ENCODE data around the gene AFF4.
"Not testable (repeated sequence)": the region's sequence is repeated elsewhere in the genome, so short reads cannot be mapped to it uniquely, and the experiment has no call there.

Gene AFF4

GRCh38 chr5:132951897-132952296 lies 11.5 kb downstream of the AFF4 start:
- no peak for DNase-seq

- DNase-seq = no peak
These were observed 14.3 kb downstream of the AFF4 start for GRCh38 chr5:132949136-132949535.

- DNase-seq = no peak
These were observed 15.8 kb downstream of the AFF4 start for GRCh38 chr5:132947671-132948070.

- not testable (repeated sequence) for DNase-seq
These were observed 18.1 kb downstream of the AFF4 start for GRCh38 chr5:132945315-132945714.

GRCh38 chr5:132943362-132944022 lies 19.9 kb downstream of the AFF4 start:
- DNase-seq = no peak

- DNase-seq = no peak
These were observed 22.1 kb downstream of the AFF4 start for GRCh38 chr5:132941331-132941730.

GRCh38 chr5:132928062-132928407 lies 35.4 kb downstream of the AFF4 start:
- no peak for DNase-seq

- DNase-seq = no peak
These were observed 35.9 kb downstream of the AFF4 start for GRCh38 chr5:132927355-132928061.

GRCh38 chr5:132926437-132926836 lies 37.0 kb downstream of the AFF4 start:
- DNase-seq = no peak

- DNase-seq = no peak
These were observed 47.3 kb downstream of the AFF4 start for GRCh38 chr5:132916086-132916485.

GRCh38 chr5:132915681-132916080 lies 47.8 kb downstream of the AFF4 start:
- no peak for DNase-seq

GRCh38 chr5:132909702-132910101 lies 53.7 kb downstream of the AFF4 start:
- DNase-seq = no peak

- no peak for DNase-seq
These were observed 56.3 kb downstream of the AFF4 start for GRCh38 chr5:132907161-132907560.

- no peak for DNase-seq
These were observed 57.5 kb downstream of the AFF4 start for GRCh38 chr5:132905938-132906337.

- DNase-seq = no peak
These were observed 61.7 kb downstream of the AFF4 start for GRCh38 chr5:132901730-132902129.

GRCh38 chr5:132901036-132901435 lies 62.4 kb downstream of the AFF4 start:
- DNase-seq = no peak

GRCh38 chr5:132898094-132898493 lies 65.3 kb downstream of the AFF4 start:
- no peak for DNase-seq

GRCh38 chr5:132896685-132897084 lies 66.7 kb downstream of the AFF4 start:
- DNase-seq = no peak

- DNase-seq = no peak
These were observed 67.6 kb downstream of the AFF4 start for GRCh38 chr5:132895719-132896305.

- no peak for DNase-seq
These were observed 72.6 kb downstream of the AFF4 start for GRCh38 chr5:132890817-132891216.

GRCh38 chr5:132889501-132889900 lies 73.9 kb downstream of the AFF4 start:
- DNase-seq = no peak

- DNase-seq = no peak
These were observed 76.2 kb downstream of the AFF4 start for GRCh38 chr5:132887283-132887682.

GRCh38 chr5:132886064-132886823 lies 77.2 kb downstream of the AFF4 start:
- DNase-seq = no peak

GRCh38 chr5:132884548-132884947 lies 78.9 kb downstream of the AFF4 start:
- no peak for DNase-seq
